ENCODE data around the gene OR5B3. TPM values are rescaled to one million over a fixed set of nuclear protein-coding genes. Genes with fewer than 3 reads are reported as not detected.

The OR5B3 gene
- polyA plus RNA-seq, 1 of the 3 experiments (the other 2 are of a cell fraction) = not detected

DNA sequence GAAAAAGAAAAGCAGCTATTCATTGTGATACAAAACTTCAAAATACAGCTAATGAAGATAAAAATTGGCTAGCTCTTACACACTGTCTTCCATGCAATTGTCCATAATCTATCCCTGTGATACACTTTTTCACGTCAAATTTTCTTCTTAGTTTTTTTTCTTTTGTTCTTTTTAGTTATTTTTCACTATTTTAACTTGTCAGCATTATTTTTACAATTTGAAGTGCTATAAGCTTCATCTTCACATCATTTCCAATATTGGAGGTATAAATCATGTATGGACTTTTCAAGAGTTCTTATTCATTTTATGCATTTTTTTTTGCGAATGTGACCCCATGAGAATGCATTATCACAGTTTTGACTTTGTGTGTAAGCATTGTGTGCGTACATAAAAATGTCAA, 51.9 kb downstream of the OR5B3 start:
- DNase-seq = no peak
- 13% methylated on average over 3 of the region's 3 CpGs for WGBS (ENCODE audit: low lambda C conversion rate)
- TF ChIP-seq MEF2A (IDR thresholded peaks at IDR 0.05; ENCODE audit: borderline replicate concordance, low read depth) (no peak), FOSL2 (IDR thresholded peaks at IDR 0.05; ENCODE audit: borderline replicate concordance, low read depth) (no peak), NFIC (IDR thresholded peaks at IDR 0.05; ENCODE audit: borderline replicate concordance) (no peak), JUND (IDR thresholded peaks at IDR 0.05) (no peak), RFX5 (IDR thresholded peaks at IDR 0.05; ENCODE audit: low read length) (no peak), TEAD4 (IDR thresholded peaks at IDR 0.05; ENCODE audit: borderline replicate concordance, insufficient read depth) (no peak), RAD21 (IDR thresholded peaks at IDR 0.05; ENCODE audit: low read length) (no peak), YY1 (IDR thresholded peaks at IDR 0.05; ENCODE audit: low read depth) (no peak), MXI1 (IDR thresholded peaks at IDR 0.05; ENCODE audit: low read depth, low read length) (no peak), SIN3A (IDR thresholded peaks at IDR 0.05; ENCODE audit: borderline replicate concordance, low read depth, low read length) (no peak), POLR2AphosphoS5 (IDR thresholded peaks at IDR 0.05; ENCODE audit: low read depth, low read length) (no peak), CHD2 (IDR thresholded peaks at IDR 0.05; ENCODE audit: low read length, partially characterized antibody) (no peak), FOXJ3 (CRISPR knock-in tag; IDR thresholded peaks at IDR 0.05) (no peak), FOXM1 (IDR thresholded peaks at IDR 0.05; ENCODE audit: low read depth) (no peak), TCF12 (IDR thresholded peaks at IDR 0.05) (no peak)
- TF ChIP-seq, protein P1, sequence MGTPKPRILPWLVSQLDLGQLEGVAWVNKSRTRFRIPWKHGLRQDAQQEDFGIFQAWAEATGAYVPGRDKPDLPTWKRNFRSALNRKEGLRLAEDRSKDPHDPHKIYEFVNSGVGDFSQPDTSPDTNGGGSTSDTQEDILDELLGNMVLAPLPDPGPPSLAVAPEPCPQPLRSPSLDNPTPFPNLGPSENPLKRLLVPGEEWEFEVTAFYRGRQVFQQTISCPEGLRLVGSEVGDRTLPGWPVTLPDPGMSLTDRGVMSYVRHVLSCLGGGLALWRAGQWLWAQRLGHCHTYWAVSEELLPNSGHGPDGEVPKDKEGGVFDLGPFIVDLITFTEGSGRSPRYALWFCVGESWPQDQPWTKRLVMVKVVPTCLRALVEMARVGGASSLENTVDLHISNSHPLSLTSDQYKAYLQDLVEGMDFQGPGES (IDR thresholded peaks at IDR 0.05; ENCODE audit: low read depth, low read length) = no peak
- TF ChIP-seq, protein P2, sequence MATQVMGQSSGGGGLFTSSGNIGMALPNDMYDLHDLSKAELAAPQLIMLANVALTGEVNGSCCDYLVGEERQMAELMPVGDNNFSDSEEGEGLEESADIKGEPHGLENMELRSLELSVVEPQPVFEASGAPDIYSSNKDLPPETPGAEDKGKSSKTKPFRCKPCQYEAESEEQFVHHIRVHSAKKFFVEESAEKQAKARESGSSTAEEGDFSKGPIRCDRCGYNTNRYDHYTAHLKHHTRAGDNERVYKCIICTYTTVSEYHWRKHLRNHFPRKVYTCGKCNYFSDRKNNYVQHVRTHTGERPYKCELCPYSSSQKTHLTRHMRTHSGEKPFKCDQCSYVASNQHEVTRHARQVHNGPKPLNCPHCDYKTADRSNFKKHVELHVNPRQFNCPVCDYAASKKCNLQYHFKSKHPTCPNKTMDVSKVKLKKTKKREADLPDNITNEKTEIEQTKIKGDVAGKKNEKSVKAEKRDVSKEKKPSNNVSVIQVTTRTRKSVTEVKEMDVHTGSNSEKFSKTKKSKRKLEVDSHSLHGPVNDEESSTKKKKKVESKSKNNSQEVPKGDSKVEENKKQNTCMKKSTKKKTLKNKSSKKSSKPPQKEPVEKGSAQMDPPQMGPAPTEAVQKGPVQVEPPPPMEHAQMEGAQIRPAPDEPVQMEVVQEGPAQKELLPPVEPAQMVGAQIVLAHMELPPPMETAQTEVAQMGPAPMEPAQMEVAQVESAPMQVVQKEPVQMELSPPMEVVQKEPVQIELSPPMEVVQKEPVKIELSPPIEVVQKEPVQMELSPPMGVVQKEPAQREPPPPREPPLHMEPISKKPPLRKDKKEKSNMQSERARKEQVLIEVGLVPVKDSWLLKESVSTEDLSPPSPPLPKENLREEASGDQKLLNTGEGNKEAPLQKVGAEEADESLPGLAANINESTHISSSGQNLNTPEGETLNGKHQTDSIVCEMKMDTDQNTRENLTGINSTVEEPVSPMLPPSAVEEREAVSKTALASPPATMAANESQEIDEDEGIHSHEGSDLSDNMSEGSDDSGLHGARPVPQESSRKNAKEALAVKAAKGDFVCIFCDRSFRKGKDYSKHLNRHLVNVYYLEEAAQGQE (IDR thresholded peaks at IDR 0.05; ENCODE audit: low read depth, low read length) = no peak
- TF ChIP-seq, protein P3, sequence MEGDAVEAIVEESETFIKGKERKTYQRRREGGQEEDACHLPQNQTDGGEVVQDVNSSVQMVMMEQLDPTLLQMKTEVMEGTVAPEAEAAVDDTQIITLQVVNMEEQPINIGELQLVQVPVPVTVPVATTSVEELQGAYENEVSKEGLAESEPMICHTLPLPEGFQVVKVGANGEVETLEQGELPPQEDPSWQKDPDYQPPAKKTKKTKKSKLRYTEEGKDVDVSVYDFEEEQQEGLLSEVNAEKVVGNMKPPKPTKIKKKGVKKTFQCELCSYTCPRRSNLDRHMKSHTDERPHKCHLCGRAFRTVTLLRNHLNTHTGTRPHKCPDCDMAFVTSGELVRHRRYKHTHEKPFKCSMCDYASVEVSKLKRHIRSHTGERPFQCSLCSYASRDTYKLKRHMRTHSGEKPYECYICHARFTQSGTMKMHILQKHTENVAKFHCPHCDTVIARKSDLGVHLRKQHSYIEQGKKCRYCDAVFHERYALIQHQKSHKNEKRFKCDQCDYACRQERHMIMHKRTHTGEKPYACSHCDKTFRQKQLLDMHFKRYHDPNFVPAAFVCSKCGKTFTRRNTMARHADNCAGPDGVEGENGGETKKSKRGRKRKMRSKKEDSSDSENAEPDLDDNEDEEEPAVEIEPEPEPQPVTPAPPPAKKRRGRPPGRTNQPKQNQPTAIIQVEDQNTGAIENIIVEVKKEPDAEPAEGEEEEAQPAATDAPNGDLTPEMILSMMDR (IDR thresholded peaks at IDR 0.05) = no peak
- TF ChIP-seq, protein P4, sequence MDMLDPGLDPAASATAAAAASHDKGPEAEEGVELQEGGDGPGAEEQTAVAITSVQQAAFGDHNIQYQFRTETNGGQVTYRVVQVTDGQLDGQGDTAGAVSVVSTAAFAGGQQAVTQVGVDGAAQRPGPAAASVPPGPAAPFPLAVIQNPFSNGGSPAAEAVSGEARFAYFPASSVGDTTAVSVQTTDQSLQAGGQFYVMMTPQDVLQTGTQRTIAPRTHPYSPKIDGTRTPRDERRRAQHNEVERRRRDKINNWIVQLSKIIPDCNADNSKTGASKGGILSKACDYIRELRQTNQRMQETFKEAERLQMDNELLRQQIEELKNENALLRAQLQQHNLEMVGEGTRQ (IDR thresholded peaks at IDR 0.05; ENCODE audit: borderline replicate concordance, low read depth, low read length) = no peak
- TF ChIP-seq, protein P5, sequence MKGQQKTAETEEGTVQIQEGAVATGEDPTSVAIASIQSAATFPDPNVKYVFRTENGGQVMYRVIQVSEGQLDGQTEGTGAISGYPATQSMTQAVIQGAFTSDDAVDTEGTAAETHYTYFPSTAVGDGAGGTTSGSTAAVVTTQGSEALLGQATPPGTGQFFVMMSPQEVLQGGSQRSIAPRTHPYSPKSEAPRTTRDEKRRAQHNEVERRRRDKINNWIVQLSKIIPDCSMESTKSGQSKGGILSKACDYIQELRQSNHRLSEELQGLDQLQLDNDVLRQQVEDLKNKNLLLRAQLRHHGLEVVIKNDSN (IDR thresholded peaks at IDR 0.05; ENCODE audit: borderline replicate concordance, low read depth) = no peak
- H3K27ac ChIP-seq (ENCODE audit: low read depth in 2 of 2, low read length in 1 of 2) = no peak overlapping the region
- H3K27me3 ChIP-seq (ENCODE audit: insufficient read depth) = no peaks in the 10 kb centered on the region
- H3K9ac ChIP-seq = no peak overlapping the region
- H3K9me3 ChIP-seq = no peaks in the 10 kb centered on the region
- H3K36me3 ChIP-seq (replicated peaks in 1 of 2; ENCODE audit: control insufficient read depth in 1 of 2, insufficient read depth in 2 of 2, low read length in 1 of 2) = no peaks in the 10 kb centered on the region
- H3K9me2 ChIP-seq = no peaks in the 10 kb centered on the region
- H3K4me1 ChIP-seq (ENCODE audit: control insufficient read depth in 1 of 2, insufficient read depth in 2 of 2, low read depth in 1 of 2, low read length in 1 of 2) = no peaks in the 10 kb centered on the region
- no peaks in the 10 kb centered on the region for H3F3A ChIP-seq (replicated peaks; ENCODE audit: insufficient read depth)
- no peak overlapping the region for H3K4me3 ChIP-seq (ENCODE audit: low read depth in 2 of 2, low read length in 1 of 2)
- H3K79me2 ChIP-seq (ENCODE audit: insufficient read depth) = no peaks in the 10 kb centered on the region
- H4K20me1 ChIP-seq (ENCODE audit: insufficient read depth) = no peaks in the 10 kb centered on the region
- CTCF ChIA-PET = no interaction called here
- POLR2A ChIA-PET = no interaction called here
- H3K4me2 ChIP-seq = no peak overlapping the region
- H2AFZ ChIP-seq (ENCODE audit: low read depth) = no peak overlapping the region

Measured in SK-N-SH (cell line).